ENCODE results near the gene SPDL1.

GRCh38 chr5:169551696-169552095, 31.9 kb upstream of the SPDL1 start:
- no peak for TF ChIP-seq CTCF (IDR thresholded peaks at IDR 0.05; ENCODE audit: insufficient read depth, low read length, poor library complexity, severe bottlenecking)
- no peak for TF ChIP-seq EZH2phosphoT487 (conservative IDR thresholded peaks at IDR 0.05; ENCODE audit: low read length)

Measured in SU-DHL-6 (cell line).